Type B pancreatic cell (in vitro differentiated cells): ENCODE results near the gene EHMT2. TPM values are rescaled to one million over a fixed set of nuclear protein-coding genes. Genes with fewer than 3 reads are reported as not detected.
"Not testable (repeated sequence)": the region's sequence is repeated elsewhere in the genome, so short reads cannot be mapped to it uniquely, and the experiment has no call there.

Source experiments
- DNase-seq: peaks from one replicate; pipeline ENCODE4 v3.0.0; 2021; ENCODE audit warnings: mixed read lengths; ENCODE audit not compliant: unreplicated experiment; ENCODE audit errors: extremely low spot score
- H3K27ac Mint-ChIP-seq: 2 replicates; pipeline ENCODE4 v1.8.0; 2021; ENCODE audit warnings: mild to moderate bottlenecking, mixed read lengths
- H3K27me3 Mint-ChIP-seq: 2 replicates; pipeline ENCODE4 v1.8.0; 2021; ENCODE audit warnings: mixed read lengths
- H3K36me3 Mint-ChIP-seq: 2 replicates; pipeline ENCODE4 v1.8.0; 2021; ENCODE audit warnings: mixed read lengths
- H3K4me1 Mint-ChIP-seq: one replicate; pipeline ENCODE4 v1.8.0; 2021; ENCODE audit warnings: mixed read lengths; ENCODE audit not compliant: unreplicated experiment
- H3K4me3 Mint-ChIP-seq: 2 replicates; pipeline ENCODE4 v1.8.0; 2021; ENCODE audit warnings: mild to moderate bottlenecking, mixed read lengths
- H3K9me3 Mint-ChIP-seq: 2 replicates; pipeline ENCODE4 v1.8.0; 2021; ENCODE audit warnings: mixed read lengths
- total RNA-seq: library from RNA; stranded (reverse); gene quantifications from 2 replicates; pipeline ENCODE4 v1.2.1, GENCODE V29; 2021; ENCODE audit warnings: low replicate concordance
- TF ChIP-seq, protein P1 (sequence below): fragments of 200-600 bp; sonication (generic); conservative IDR thresholded peaks from 2 replicates; pipeline ENCODE4 v1.5.0; 2021; ENCODE audit warnings: antibody characterized with exemption, mild to moderate bottlenecking

Gene EHMT2
- total RNA-seq, 1 donor from 2014 or later = 136 TPM

DNA sequence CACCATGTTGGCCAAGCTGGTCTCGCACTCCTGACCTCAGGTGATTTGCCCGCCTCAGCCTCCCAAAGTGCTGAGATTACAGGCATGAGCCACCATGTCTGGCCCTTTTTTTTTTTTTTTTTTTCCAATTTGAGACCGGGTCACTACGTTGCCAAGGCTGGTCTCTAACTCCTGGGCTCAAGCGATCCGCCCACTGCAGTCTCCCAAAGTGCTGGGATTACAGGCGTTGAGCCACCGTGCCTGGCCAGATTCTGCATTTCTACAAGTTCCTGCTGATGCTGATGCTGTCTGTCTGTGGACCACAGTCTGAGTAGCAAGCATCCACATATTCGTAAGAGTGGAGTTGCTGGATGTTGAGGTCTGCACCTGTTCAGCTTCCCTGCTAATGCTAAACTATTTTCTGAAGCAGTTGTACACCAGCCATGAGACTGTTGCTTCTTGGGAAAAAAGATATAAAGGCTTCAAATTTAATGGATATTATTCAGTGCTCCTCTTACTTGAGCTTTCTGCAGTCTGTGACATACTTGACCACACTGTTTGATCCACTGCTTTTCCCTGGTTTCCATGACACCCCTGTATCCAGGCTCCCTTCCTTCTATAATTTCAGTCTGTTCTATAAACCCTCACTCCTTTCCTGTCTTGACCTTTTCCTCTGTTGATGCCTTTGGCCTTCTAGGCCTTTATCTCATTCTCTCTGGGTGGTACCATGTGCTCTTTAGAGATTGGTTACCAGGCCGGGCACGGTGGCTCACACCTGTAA lies 14.5 kb upstream of the EHMT2 start:
- Mint-ChIP-seq H3K4me1 (no peaks in the 10 kb centered on the region), H3K9me3 (peaks cover 10% of the 10 kb centered on the region), H3K4me3 (no peak overlapping the region)

DNA sequence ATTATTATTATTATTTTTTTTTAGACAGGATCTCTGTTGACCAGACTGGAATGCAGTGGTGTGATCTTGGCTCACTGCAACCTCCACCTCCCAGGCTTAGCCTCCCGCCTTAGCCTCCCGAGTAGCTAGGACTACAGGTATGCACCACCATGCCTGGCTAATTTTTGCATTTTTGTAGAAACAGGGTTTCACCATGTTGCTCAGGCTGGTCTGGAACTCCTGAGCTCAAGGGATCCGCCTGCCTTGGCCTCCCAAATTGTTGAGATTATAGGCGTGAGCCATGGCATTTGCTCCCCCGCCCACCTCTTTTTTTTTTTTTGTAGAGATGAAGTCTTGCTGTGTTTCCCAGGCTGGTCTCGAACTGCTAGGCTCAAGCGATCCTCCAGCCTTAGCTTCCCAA lies 11.8 kb upstream of the EHMT2 start:
- not testable (repeated sequence) for H3K27me3 Mint-ChIP-seq, H3K27ac Mint-ChIP-seq, H3K36me3 Mint-ChIP-seq, H3K4me1 Mint-ChIP-seq, H3K9me3 Mint-ChIP-seq, DNase-seq, H3K4me3 Mint-ChIP-seq

More for the DNA sequence above, 14.5 kb upstream of the EHMT2 start:
- Mint-ChIP-seq H3K36me3 (no peaks in the 10 kb centered on the region), H3K27me3 (no peaks in the 10 kb centered on the region), H3K27ac (no peak overlapping the region)
- no peak for DNase-seq
- TF ChIP-seq, protein P1, sequence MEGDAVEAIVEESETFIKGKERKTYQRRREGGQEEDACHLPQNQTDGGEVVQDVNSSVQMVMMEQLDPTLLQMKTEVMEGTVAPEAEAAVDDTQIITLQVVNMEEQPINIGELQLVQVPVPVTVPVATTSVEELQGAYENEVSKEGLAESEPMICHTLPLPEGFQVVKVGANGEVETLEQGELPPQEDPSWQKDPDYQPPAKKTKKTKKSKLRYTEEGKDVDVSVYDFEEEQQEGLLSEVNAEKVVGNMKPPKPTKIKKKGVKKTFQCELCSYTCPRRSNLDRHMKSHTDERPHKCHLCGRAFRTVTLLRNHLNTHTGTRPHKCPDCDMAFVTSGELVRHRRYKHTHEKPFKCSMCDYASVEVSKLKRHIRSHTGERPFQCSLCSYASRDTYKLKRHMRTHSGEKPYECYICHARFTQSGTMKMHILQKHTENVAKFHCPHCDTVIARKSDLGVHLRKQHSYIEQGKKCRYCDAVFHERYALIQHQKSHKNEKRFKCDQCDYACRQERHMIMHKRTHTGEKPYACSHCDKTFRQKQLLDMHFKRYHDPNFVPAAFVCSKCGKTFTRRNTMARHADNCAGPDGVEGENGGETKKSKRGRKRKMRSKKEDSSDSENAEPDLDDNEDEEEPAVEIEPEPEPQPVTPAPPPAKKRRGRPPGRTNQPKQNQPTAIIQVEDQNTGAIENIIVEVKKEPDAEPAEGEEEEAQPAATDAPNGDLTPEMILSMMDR = no peak

DNA sequence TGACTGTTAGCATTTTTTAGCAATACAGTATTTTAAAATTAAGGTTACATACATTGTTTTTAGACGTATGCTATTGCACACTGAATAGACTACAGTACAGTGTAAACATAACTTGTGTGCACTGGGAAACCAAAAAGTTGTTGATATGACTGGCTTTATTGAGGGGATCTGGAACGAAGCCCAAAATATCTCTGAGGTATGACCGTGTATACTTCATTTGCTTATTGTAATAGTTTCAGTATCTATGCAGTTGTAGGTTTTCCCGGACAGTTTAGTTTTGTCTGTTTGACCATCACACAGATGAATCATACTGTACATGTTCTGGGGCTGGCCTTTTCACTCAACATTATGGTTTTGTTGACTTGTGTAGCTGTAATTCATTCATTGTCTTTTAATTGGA lies 11.3 kb upstream of the EHMT2 start:
- Mint-ChIP-seq H3K4me3 (no peak overlapping the region), H3K27me3 (no peaks in the 10 kb centered on the region), H3K4me1 (peaks cover 7% of the 10 kb centered on the region), H3K36me3 (no peaks in the 10 kb centered on the region), H3K27ac (no peak overlapping the region), H3K9me3 (no peaks in the 10 kb centered on the region)
- TF ChIP-seq, protein P1 = no peak
- no peak for DNase-seq

DNA sequence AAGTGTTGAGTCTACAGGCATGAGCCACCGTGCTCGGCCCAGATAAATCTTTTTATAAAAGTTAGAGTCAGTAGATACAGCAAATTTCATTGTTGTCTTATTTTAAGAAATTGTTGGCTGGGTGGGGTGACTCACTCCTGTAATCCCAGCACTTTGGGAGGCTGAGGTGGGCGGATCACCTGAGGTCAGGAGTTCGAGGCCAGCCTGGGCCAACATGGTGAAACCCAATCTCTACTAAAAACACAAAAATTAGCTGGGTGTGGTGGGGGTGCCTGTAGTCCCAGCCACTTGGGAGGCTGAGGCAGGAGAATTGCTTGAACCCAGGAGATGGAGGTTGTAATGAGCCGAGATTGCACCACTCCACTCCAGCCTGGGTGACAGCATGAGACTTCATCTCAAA lies 10.8 kb upstream of the EHMT2 start:
- not testable (repeated sequence) for H3K4me3 Mint-ChIP-seq, H3K4me1 Mint-ChIP-seq, DNase-seq, H3K27me3 Mint-ChIP-seq, H3K27ac Mint-ChIP-seq, H3K9me3 Mint-ChIP-seq, H3K36me3 Mint-ChIP-seq

DNA sequence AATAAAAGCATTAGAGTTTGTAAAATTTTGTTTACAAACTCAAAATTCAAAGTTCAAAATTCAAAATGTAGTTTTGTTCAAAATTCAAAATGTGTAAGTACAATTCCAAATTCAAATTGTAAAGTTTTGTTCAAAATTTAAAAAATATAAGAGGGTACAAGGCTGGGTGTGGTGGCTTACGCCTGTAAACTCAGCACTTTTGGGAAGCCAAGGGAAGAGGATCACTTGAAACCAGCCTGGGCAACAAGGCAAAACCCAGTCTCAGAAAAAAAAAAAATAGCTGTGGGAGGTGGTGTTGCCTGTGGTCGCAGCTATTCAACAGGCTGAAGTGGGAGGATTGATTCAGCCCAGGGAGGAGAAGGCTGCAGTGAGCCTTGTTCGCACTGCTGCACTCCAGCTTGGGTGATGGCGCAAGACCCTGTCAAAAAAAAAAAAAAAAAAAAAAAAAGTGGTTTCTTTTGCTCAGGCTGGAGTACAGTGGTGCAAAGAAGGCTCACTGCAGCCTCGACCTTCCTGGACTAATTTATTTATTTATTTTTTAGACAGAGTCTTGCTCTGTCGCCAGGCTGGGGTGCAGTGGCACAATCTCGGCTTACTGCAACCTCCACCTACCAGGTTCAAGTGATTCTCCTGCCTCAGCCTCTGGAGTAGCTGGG lies 9.8 kb upstream of the EHMT2 start:
- TF ChIP-seq, protein P1 = no peak
- no peak overlapping the region for H3K4me3 Mint-ChIP-seq
- no peaks in the 10 kb centered on the region for H3K27me3 Mint-ChIP-seq
- H3K36me3 Mint-ChIP-seq = no peaks in the 10 kb centered on the region
- H3K27ac Mint-ChIP-seq = no peak overlapping the region
- no peak for DNase-seq
- peaks cover 15% of the 10 kb centered on the region for H3K4me1 Mint-ChIP-seq
- H3K9me3 Mint-ChIP-seq = no peaks in the 10 kb centered on the region

DNA sequence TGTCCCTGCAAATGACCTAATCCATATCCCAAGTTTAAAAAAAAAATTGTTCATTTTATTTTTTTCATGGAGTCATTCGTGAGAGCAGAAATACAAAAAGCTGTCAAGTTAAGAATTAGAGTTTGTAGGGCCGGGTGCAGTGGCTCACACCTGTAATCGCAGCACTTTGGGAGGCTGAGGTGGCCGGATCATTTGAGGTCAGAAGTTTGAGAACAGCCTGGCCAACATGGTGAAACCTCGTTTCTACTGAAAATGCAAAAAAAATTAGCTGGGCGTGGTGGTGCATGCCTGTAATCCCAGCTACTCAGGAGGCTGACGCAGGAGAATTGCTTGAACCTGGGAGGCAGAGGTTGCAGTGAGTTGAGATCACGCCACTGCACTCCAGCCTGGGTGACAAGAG lies 9.2 kb upstream of the EHMT2 start:
- H3K4me3 Mint-ChIP-seq, H3K27ac Mint-ChIP-seq, H3K36me3 Mint-ChIP-seq, DNase-seq, H3K9me3 Mint-ChIP-seq, H3K27me3 Mint-ChIP-seq: not testable (repeated sequence)
- peaks cover 15% of the 10 kb centered on the region for H3K4me1 Mint-ChIP-seq

DNA sequence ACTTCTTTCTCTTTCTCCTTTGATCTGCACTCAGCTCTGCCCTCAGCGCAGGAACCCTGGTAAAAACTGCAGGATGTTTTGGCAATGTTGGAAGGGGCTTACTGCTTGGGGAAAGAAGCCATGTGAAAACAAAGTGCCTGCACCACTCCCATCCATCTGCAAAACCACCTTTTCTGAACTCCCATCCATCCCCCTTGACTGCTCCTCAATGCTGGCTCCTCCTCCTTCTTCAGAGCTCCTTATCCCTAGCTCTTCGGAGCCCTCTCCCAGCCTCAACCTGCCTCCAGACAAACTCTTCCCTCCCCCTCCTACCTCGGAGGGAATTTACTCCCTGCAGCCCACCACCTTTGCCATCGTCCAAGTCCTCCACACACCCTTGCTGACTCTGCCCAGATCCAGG lies 8.6 kb upstream of the EHMT2 start:
- Mint-ChIP-seq H3K36me3 (no peaks in the 10 kb centered on the region), H3K27ac (no peak overlapping the region), H3K4me1 (peaks cover 15% of the 10 kb centered on the region), H3K27me3 (no peaks in the 10 kb centered on the region), H3K9me3 (no peaks in the 10 kb centered on the region), H3K4me3 (peak overlapping the region; percentile 20)
- no peak for DNase-seq
- TF ChIP-seq, protein P1 = no peak
